GM19099 (cell line): ENCODE results near the gene SLC30A7.

Source experiments
- POLR2A ChIP-seq: IDR thresholded peaks from 3 replicates; pipeline ENCODE4 v1.6.1; 2011; ENCODE audit warnings: low read depth; ENCODE audit not compliant: insufficient read length; ENCODE audit errors: extremely low read depth

The SLC30A7 gene

GRCh38 chr1:101029184-101029583, 133.3 kb downstream of the SLC30A7 start:
- no peak for TF ChIP-seq POLR2A

DNA sequence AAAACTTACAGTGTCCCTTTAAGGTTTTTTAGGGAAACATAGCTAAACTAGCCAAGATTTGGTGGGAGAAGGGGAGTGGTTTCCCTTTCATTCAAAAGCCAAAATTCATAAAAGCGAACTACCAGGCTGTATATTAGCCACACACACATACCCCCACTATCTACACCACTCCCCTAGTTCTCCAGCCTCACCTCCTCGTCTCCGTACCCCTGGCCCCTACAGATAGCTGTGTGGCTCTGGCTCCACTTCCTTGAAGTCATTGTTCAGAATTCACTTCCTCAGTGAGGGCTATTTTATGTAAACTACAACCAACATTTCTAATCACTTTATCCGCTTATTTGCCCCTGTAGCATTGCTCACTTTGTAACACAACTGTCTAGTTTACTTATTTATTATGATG, 135.0 kb downstream of the SLC30A7 start:
- no peak for TF ChIP-seq POLR2A
